NCI-H128 (cell line): Measurements from ENCODE around the gene ABI3BP.

Experiments
- DNase-seq: peaks from one replicate; lab custom pipeline; 2025; ENCODE audit not compliant: unreplicated experiment; lab: John Stamatoyannopoulos, UW

The ABI3BP gene

DNA sequence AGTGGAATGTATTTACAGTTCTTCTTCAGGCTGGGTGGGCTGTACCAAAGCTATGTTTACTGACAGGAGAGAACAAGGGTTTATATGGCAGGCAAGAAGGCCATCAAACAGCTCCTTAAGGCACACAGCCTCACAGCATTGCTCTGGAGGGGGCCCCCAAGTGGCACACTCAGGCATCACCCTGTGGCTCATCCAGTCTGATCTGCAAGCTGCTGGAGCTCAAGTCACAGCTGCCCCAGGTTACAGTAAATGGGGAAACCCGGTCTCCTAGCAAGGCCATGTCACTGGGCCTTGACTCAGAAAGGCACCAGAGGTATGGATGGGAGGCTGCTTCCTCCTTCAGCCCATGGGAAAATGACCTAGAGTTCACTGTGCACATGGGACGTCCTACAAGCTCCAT is 216.5 kb downstream of the ABI3BP start:
- DNase-seq, result no peak

DNA sequence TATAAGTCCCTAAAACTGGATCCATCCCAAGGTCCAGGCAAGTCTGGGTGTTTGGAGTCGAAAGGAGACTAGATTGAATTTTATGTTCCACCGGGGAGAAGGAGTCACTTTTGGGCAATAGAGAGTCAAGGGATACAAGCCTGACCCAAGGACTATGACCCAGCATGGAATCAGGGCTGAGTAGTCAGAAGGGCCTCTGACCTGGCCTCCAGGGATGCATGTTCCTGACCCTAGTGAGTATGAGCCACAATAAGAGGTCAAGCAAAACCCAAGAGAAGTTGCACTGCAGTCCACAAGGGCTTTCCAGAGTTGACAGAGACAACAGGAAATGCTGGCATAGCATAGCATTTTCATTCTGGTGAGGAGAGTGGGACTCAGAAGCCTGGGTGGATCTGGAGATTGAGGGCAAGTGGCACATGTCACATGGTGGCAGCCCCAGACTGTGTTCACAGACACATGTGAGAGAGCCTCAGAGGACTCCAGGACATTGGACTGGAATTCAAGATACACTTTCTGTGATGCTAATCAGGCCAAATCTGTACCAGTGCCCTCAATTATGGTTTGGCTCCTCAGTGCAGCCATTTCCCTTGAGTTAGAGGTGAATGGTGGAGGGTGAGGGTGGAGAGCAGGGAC is 217.0 kb downstream of the ABI3BP start:
- DNase-seq, result no peak

DNA sequence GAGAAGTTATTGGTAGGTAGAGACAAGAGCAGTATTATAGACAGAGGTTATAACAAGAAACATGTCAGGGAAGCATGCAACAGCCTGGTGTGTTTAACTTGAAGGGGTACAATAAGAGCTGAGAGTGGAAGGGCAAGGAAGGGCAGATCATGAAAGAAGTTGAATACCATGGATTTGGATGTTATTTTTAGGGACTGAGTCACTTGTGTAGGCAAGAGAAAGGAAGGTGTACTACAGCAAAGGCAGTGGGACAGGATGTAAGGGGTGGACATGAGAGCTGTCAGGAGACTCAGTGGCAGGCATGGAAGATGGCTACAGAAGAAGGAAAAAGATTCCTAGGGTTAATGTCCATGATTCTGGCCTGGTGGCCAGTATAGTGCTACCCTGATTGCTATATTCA is 217.6 kb downstream of the ABI3BP start:
- no peak for DNase-seq

DNA sequence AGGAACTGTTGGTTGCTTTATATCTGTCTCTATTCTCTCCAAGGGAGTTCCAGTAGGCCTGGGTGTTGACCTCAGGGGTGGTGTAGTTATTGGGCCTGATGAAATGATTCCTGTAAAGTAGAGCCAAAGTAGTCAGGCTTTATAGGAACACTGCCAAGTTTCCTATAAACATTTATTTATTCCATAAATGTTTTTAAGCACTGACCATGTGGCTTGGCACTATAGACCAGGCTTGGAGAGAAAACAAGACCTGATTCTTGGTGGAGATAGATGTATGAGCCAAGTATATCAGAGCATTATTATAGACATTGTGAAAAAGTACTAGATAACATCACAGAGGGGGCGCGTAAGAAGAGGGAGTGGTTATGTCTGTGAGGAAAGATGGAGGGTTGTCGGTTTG is 218.0 kb downstream of the ABI3BP start:
- no peak for DNase-seq

DNA sequence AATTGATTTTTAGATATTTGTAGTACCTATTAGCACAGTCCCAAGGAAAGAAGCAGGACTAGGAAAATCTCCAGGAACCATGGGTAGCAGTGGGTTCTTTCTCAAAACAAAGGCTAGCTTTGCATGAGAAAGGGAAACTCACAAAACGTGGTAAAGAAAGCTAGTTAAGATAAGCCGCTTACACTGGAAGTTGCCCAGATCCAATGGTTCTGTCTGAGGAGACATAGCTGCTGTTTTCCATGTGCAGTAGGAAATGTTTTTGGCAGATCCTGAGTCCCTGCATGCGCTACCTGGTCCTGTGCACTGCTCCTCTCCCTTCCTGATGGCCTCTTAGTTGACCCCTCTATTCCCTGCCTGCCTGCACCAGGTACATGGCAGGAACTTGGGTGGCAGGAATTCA is 223.5 kb downstream of the ABI3BP start:
- no peak for DNase-seq

DNA sequence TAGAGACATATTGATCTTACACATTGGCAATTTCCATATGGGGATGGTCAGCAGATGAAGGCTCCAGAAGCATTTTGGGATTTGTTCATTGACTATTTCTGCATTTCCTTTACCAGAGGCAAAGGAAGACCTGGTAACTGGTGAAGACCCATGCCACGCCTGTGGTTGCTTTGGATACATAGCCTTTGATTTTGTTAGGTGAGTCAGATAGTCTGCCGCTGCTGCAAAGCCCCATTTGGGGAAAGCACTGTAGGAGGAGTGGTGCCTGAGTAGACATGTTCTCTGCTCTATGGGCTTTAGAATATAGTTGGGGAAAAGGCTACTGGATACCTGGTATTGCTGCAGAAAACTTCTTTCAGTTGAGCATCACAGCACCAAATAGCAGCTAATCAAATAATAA is 227.2 kb downstream of the ABI3BP start:
- no peak for DNase-seq

DNA sequence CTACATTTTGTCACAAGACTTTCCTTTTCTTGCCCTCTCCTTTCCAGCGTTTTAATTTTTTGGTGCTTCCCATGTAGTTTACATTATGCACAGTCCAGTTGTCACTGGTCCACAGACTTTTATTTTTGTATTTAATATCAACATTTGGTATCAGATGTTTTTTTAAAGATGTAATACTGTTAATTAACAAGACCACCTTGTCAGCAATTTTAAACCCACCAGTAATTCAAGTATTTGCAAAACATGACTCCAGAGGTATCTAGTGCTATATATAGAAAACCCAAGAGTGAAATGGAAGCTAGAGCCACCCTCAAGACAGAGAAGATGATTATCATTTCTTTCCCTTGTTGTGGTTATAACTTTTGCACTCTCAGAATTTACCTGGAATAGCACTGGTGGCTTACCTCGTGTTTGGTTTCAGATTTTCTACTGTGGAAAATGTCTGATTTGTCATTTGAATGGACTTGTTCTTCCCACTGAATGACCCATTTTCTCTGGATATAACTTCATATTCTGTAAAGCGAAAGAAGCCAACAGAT is 227.7 kb downstream of the ABI3BP start:
- no peak for DNase-seq

DNA sequence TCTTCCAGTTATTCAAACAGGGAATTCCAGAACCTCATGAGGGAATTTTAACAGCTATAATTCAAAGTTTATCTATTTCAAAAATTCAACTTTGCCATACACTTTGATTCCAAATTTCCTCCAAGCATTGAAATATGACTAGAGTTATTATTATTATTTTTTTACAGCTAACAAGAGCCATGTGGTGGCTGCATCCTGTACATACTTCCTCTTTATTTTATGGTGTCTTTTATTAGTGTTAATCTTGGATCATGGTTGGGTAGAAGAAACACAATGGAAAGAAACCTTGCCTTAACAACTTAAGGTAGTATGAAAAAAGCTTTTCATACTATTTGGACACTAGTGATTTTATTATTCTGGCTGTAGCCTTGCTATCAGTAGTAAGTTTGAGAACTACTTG is 231.3 kb downstream of the ABI3BP start:
- no peak for DNase-seq

DNA sequence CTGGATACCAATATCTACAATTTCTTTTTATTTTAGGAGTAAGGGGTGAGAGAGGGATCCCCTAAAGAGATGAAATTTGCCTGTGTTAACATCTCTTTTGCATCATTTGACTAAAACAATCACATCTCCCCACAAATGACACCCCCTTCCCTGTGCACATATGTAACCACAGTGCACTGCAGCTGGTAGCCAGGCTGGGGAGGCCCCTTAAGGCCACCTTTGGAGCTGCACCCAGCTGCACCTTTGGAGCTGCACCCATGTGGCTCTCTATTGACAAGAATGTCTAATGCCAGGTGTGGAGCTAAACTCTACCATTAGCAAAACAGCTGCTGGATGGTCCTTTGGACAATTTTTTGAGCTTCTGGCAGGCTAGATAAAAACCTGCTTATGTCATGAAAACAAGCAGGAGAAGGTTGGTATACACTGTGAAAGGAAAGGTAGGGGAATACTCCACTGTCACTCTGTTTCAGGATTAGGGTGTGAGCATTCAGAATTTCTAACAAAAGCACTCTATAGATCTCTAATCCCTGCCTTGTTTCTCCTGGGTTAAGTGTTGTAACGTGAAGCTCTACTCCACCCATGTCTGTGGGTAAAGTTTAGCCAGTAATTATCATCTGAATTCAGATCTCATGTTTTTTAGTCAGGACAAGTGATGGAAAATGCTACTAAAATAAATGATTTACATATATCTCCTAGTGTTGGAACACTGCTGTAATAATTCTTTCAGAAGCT is 231.8 kb downstream of the ABI3BP start:
- DNase-seq, result no peak

DNA sequence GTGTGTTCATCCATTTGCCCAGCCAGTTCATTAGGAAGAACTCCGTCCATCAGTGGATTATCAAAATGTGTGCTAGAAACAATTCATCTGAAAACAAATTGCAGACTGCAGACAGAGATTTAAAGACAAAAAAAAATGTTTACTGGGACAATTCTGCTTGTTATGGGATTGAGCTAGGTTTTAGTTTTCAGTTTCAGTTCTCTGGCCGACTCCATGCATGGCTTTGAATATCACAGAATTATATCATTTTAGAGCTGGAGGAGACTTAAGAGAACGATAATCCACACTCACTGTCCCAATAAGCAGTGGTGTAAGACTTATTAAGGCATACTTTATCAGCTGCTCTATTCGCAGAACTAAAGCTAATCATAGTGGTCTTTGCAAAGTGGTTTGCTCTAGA is 232.8 kb downstream of the ABI3BP start:
- no peak for DNase-seq

DNA sequence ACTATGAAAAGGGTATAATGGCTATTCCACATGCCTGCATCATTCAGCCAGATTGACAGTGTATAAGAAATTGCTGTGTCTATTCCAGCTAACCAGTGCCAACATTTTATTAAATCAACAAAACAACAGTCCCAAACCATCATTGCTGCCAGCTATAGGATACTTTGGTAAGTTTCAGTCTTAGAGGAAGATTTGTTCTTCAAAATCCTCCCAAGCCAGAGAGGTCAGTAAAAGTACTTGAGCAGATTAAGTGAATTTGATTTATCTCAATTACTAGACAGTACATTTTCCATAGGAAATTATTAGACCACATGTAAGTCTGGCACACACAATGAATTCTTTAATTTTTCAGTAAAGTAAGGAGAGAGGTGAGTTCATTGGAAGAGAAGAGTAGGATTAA is 233.3 kb downstream of the ABI3BP start:
- no peak for DNase-seq

DNA sequence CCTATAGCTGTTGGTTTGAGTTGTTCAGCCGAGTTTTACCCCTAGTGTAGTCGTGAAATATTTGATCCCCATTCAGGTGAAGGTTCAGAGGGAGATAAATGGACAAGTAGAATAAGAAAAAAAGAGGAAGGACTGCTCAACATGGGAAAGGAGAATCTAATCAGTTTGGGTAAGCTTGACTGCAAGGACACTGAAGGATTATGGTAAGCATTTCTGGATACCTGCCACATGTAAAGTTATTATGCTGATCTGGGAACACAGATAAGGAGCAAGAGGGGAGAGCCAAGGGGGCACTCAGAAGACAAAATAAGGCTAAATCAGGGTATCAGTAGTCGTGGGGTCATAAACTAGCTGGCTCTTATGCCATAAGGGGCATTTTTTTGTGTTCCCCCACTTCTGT is 234.1 kb downstream of the ABI3BP start:
- DNase-seq, result no peak

DNA sequence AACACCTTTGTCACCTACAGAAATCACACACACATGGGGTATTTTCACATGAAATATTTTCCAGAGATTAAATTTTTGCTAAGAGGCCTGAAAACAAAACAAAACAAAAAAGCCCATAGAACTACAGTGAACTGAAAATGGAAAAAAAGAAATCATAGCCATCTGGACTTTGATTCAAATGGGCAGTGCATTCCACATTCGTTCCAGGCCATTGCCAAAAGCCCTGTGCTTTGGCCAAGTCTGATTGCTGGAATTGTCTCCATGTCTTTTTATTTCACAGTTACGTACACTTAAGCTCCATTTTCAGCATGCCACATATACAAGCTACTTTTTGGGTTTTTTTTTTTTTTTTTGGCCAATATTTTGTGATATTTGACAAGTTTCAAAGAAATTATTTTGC is 236.8 kb downstream of the ABI3BP start:
- DNase-seq, result no peak

DNA sequence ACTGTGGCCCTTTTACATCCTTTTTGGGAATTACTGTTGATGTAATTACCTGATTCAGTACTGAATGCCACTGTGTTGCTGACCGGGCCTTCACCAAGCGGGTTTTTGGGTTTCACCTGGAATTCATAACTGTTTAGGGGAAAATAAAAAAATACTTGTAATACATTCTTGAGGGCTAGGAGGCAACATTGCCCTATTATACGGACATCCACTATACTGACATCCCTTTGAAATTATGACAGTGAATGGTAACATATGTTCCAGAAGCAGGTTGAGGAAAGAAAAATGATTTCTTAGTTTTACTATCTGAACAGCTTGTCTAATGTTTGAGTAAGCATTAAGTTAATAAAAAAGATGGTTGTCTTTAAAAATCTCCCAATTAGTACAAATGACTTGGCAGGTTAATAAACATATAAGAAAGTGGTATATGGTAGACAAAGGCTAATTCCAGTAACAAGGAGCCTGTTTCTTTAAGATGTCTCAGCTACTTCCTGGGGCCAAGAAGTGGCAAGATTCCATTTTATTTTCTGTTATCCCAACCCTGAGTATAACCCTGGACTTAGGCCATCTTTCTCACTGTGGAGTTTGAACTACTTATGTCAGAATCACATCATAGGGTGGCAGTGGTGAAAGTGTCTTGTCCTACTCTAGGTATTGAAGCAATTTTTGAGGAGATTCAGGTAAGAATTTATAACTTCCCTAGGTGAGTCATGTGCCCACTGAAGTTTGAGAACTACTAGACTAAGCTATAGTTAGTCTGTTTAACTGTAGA is 238.5 kb downstream of the ABI3BP start:
- DNase-seq, result no peak

DNA sequence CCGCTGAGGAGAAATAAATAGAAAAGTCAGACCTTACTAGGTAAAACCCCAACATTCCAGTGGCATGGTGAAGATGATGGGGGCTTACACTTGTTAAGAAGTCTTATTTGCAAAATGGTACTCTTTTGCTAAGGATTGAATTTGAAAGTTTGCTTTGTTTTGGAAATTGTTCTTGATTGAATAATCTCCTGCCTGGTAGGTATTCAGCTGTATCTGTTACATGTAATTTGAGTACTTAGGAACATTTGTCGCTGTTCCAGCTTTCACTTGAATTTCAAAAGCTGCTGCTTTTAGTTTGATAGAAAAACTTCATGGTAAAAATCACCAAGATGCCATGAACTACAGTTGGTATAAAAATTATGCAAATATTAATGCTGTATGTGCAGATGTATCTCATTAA is 239.4 kb downstream of the ABI3BP start:
- no peak for DNase-seq

DNA sequence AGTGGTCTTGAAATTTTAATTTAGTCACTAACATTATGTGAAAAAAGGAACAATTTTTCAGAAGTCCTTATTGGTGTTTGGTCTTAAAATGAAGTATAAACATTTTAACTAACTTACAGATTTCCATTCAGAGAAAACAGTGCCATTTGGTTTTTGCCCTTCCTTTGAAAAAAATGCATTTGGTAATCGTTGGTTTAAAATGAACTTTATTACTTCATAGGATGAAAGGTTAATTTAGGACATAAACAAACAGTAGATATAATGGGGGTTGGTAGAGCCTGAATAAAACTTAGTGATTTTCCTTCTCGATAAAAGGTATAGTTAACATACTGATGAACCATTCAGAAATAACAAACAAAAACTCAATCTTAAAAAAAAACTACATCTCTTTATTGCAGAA is 244.3 kb downstream of the ABI3BP start:
- no peak for DNase-seq

DNA sequence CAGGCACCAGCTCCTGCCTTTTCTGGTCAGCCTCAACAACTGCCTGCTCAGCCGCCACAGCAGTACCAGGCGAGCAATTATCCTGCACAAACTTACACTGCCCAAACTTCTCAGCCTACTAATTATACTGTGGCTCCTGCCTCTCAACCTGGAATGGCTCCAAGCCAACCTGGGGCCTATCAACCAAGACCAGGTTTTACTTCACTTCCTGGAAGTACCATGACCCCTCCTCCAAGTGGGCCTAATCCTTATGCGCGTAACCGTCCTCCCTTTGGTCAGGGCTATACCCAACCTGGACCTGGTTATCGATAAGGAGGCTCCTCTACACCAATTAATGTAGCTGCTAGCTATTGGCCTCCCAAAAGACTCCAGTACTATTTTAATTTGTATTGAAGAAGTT is 245.0 kb downstream of the ABI3BP start:
- no peak for DNase-seq

DNA sequence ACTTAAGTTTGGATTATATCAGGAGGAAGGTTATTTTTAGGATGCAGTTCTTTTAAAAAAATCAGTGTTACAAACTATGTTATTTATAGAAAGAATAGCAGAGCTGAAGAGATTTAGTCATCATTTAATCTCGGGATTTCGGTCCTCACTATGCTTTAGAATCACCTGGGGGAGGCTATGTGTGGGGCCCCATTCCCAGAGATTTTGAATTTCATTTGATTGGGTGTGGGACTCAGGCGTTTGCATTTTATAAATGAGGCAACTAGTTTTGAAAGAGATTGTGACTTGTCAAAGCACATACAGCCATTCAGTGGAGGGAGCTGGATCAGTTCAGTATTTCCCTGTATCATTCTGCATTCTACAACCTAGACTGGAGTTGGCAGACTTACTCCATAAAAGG is 247.1 kb downstream of the ABI3BP start:
- no peak for DNase-seq

DNA sequence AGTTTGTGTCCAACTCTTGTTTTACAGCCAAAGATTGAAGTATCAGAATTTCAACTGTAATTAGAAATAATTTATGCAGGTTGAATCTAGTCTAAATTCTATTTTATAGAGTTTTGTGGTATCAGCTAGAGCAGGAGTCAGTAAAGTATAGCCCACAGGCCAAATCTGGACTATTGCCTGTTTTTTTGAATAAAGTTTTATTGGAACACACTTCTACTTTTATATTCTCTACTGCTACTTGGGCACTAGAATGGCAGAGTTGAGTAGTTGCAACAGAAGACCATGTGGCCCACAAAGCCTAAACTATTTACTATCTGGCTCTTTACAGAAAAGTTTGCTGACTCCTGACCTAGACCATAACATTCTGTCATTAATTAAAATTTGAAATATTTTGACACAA is 247.6 kb downstream of the ABI3BP start:
- DNase-seq, result no peak

DNA sequence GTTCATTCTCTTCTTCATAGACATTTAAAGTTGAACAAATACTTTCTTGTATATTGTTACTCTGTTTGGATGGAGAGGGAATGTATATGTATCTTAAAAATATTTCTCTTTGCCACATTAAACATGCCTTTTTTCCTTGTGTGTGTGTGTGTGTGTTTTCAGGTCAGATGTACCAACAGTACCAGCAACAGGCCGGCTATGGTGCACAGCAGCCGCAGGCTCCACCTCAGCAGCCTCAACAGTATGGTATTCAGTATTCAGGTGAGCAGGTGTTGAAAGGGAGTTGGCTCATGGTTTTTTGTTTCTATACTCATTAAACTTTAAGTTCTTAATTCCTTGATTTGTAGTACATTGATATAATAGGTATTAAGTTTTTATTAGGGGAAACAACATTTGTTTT is 248.6 kb downstream of the ABI3BP start:
- DNase-seq, result no peak

DNA sequence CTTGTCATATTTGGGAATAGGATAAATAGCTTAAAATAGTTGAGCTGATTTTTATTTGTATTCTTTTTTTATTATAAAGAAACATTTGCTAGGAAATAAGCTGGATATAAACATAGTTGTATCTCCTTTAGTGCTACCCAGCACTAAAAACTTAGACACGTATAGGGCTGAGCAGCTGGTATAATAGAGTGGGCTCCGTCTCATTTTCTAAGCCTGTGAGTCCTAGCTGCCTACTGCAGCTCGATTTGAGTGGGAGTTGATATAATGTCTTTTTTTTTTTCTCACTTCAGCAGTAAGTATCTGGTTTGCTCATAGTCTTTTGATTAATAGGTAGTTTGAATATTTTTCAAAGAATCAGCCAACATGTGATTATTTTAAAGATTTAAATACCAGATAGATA is 249.7 kb downstream of the ABI3BP start:
- DNase-seq, result no peak

DNA sequence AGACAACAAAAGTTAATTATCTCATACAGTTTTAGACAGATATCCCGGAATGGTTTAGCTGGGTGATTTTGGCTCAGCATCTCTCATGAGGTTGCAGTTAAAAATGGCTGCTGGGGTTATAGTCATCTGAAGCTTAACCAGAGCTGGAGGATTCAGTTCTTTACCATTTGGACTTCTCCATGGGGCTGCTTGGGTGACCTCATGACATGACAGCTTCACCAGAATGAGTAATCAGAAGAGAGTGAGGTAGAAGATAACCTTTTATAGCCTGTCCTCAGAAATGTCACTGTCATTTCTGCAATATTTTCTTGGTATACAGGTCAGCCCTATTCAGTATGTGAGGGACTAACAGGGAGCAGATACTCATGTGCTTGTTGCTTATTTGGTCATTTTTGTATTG is 253.0 kb downstream of the ABI3BP start:
- no peak for DNase-seq
